ENCODE measurements around the gene DCAF10.

DNA sequence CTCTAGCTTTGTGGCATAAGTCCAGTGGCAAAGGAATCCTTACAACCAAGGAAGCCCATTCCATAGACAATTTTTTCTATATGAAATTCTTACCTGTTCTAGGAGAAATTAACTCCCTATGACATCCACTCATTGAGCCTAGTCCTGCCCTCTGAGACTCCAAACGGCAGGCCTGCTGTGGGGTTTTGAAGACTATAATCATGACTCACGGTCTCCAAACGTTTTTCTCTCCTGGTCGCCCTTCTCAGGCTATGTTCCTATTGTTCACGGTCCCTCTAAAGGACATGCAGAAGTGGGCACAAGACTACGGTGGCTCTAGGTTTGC is 16.3 kb upstream of the DCAF10 start:
- TF ChIP-seq, protein P1, sequence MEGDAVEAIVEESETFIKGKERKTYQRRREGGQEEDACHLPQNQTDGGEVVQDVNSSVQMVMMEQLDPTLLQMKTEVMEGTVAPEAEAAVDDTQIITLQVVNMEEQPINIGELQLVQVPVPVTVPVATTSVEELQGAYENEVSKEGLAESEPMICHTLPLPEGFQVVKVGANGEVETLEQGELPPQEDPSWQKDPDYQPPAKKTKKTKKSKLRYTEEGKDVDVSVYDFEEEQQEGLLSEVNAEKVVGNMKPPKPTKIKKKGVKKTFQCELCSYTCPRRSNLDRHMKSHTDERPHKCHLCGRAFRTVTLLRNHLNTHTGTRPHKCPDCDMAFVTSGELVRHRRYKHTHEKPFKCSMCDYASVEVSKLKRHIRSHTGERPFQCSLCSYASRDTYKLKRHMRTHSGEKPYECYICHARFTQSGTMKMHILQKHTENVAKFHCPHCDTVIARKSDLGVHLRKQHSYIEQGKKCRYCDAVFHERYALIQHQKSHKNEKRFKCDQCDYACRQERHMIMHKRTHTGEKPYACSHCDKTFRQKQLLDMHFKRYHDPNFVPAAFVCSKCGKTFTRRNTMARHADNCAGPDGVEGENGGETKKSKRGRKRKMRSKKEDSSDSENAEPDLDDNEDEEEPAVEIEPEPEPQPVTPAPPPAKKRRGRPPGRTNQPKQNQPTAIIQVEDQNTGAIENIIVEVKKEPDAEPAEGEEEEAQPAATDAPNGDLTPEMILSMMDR (IDR thresholded peaks at IDR 0.05), result no peak
- no peak for TF ChIP-seq POLR2A (IDR thresholded peaks at IDR 0.05)

Measured in Peyer's patch (tissue), 4 donors.